Fibroblast of the conjunctiva (primary cell): ENCODE results near the gene SMOC1.

Source experiments
- DNase-seq: peaks from one replicate; pipeline ENCODE4 v3.0.0-alpha.2; 2010; ENCODE audit warnings: low read depth

Gene SMOC1

DNA sequence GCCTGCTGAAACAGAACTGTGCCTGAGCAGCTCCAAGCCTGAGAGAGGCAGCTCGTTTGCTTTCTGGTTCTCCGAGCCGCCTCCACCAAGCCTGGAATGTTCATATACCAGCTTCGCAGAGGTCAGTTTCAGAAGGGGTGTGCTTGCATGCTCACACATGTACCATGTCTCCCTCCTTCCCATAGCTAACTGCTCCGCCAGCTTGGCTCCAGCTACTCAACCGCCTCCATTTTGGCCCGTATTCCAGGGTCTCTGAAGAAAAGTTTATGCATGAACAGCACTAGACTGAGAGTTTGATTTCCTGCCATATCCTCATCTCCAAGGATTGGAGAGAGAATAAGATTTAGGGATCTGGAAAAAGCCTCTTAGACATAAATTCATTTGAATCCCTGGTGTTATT, 103.7 kb downstream of the SMOC1 start:
- DNase-seq, result no peak

DNA sequence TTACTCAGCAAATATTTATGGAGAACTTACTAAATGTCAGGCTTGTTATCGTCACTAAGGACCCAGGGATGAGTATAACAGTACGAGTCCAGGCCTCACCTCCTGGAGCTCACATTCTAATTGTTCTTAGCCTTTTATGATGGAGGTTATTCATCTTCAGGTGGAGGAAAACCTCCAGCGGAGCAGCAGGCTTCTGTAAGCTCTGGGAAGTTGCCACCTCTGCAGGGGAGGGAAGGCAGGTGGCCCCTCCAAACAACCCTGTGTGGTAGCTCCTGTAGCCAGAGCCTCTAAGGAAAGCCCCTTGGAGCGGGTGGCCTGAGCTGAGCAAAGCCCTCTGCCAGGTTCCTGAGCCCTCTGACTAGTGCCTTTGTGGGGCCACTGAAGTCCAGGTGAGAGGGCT, 104.1 kb downstream of the SMOC1 start:
- no peak for DNase-seq

DNA sequence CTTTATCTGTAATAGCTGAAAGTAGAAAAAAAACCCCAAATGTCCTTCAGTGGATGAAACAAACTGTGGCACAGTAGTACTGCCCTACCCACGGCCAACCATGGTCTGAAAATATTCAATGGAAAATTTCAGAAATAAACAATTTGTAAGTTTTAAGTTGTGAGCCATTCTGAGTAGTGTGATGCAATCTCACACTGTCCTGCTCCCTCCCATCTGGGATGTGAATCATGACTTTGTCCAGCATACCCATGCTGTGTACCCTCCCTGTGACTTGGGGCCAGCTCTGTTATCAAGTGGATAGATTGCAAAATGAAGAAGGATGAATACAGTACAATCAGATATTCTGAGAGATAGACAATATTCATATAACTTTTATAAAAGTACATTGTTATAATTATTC, 106.2 kb downstream of the SMOC1 start:
- DNase-seq, result peak; percentile 13

DNA sequence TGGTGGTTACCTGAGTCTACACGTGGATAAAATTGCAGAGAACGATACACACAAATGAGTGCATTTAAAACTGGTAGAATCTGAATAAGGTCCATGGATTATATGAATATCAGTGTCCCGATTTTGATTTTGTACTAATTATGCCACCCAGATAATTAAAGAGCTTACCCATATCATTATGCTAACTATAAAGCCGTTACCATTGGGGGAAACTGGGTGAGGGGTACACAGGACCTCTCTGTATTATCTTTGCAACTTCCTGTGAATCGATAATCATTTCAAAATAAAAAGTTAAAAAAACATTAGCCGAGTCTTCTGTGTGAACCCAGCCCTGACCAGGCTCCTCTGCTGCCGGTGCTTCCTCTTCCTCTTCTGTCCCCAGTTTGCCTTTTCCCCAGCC, 107.1 kb downstream of the SMOC1 start:
- no peak for DNase-seq

DNA sequence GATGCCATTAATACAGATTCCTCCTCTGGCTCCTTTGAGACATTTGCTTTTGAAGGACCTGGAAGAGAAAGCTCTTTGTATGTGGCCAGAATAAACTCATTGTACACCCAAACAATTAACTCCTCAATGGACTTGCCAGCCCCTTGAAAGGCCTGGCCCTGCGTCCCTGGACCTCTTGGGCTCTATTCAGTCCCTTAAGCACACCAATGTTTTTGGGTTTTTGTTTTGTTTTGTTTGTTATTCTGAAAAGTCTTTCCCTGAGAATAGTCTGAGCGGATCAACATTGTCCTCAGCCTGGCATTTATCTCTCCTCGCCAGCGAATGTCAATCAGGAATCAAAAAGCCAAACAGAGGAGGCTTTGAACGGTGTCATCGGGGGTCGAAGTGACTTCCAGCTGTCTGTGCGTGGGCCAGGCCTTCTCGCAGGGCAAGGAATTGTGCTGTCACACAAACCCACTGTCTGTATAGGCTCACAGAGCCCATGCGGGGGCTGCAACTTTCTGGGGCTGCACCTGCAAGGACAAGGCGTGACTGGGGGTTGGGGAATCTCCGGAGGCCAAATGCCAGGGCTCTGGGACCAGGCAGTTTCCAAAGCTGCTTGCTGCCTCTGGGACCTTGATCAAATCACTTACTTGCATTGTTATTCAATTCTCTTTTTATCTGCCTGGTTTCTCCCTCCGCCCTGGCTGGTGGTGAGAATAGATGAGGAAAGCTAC, 108.3 kb downstream of the SMOC1 start:
- DNase-seq, result no peak

DNA sequence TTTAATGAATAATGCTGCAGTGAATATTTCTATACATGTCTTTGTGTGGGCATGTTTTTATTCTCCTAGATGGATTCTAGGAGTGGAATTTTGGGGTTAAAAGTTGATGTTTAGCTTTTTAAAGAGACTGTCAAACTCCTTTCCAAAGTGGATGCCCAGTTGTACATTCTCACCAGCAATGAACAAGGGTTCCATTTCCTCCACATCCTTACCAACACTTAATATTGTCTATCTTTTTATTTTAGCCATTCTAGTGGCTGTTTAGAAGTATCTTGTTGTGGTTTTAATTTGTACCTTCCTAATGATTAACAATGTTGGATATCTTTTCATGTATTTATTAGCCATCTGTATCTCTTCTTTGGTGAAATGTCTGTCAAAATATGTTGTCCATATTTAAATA, 109.8 kb downstream of the SMOC1 start:
- no peak for DNase-seq

DNA sequence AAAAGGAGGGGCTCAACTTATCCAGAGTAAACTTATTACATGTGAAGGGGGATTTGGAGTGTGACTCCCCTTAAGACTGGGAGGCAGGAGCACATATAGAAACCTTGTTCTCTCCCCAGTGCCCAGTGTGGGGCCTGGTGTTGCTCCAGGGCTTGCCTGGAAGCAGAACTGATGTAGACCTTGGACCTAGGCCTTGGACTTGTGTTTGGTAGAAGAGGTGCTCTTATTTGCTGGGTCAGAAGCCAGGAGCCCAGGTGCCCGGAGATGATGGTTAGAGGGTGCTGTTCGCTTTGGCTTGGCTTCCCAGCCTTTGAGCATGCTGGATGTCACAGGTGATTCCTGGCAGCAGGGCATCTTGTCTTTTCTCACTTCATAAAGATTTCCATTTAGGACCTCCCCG, 110.4 kb downstream of the SMOC1 start:
- DNase-seq, result no peak

DNA sequence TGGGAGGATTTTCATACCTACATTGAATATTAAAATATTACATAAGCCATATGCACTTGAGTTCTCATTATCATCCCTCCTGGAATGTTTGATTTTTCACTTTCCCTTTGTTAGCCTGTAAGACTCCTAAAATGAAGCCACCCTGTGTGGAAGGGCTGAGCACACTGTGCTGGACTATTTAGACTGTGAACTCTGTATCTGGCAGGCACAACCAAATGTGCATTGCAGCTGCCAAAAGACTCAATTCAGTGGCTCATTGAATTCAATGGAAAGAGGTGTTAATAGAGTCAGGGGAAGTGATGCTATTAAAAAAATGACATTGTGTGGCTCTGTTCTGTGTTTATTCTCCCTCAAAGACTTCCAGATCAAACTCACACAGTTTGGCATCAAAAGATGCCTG, 111.1 kb downstream of the SMOC1 start:
- DNase-seq, result no peak

DNA sequence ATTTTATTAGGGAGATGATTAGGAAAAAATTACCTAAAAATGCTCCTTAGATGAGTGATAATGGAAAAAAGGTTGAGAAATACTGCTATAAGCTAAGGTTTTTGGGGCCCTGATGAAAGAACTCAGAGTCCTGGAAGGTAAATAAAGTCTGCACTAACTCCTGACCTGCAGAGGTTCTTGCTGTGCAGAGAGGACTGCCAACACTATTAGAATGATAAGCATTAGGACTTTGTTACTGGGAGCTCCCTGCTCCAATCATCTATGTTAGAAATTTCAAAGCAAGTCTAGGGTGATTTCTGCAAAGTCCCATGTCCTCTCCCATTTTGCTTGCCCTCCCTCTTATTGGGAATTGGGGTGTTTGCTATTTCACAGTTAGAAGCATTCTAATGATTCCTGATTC, 112.2 kb downstream of the SMOC1 start:
- no peak for DNase-seq

DNA sequence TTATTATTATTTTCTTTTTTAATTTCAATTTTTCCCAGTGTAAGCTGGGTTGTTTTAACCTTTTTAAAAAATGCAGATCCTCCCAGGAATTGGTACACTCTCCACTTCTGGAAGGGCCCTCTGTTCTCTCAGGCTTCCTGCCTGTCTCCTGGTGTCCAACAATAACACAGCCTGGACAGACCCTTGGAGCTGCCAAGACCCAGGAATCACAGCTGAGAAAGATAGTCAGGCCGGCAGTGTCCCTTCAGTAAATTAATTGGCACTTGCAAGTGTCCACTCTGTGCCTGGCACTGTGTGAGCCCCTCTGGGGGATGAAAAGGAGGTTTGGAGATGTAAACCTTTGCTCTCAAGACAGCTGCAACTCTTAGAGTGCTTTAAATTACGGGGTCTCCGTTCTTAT, 113.3 kb downstream of the SMOC1 start:
- no peak for DNase-seq

DNA sequence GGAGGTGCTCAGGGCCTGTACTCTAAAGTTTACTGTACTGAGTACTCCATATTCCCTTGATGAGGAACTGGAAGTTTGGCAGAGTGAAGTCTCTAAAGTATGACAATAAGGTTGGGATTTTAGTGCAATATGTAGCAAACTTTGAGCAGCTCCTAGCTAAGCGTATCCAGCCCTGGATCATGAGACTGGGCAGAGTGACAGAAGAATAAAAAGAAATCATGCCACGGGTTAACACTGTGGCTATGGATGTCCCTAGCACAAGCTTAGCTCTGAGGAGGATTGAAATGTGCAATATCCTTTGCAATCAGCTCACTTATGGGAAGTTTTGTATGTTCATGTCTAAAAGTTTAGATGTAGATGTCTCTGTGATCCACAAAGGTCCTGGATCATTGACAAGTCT, 114.1 kb downstream of the SMOC1 start:
- no peak for DNase-seq

DNA sequence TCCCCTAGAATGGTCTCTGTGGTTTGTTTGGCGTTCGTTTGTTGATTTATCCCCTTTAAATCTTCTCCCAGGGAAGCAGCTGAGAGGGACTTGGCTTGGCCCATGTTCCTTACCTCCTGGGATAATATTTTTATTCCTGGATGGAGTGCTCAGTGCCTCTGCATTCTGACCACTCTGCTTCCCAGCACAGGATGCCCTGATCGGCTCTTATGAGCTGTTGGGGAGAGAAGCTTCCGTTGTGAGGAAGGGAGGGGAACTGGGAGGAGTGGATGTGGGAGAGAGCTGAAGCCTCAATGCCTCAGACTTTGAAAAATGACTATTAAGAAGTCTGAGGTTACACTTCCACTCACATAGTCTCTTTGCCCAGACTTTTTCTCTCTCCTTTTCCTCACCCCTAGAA, 114.8 kb downstream of the SMOC1 start:
- no peak for DNase-seq

DNA sequence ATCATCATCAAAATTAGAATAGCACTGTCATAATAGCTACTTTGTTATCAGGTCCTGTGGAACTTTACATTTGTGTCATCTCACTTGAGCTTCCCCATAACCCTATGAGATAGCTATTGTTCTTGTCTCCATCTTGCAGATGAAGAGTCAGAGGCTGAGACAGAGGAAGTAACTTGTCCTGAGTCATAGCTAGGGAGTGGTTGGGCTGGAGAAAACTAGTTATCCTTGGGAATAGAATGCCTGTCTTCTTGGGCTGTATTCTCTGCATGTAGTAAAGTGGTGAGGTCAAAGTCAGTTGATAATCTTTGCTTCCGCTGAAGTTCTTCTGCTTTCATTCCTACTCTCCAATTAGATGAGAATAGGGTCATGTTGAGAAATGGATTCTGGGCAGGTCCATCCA, 117.0 kb downstream of the SMOC1 start:
- no peak for DNase-seq

DNA sequence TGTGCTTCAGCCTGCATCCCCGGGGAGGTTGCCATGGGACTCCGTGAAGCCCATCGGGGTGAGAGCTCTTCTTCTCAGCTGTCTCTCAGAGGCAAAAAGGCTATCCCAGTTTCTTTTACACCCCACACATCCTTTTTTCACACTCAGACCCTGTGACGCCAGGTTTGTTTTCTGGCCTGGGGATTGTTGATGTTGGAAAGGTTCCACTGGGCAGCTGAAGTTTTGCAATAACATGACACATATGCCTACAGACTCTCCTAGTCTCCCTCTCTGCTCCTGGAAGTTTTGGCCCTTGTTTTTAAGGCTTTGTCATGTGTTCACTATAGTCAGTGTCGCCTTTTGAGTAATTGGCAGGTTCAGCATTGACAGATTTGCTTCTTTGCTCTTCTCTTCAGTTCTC, 118.6 kb downstream of the SMOC1 start:
- DNase-seq, result peak; percentile 53

DNA sequence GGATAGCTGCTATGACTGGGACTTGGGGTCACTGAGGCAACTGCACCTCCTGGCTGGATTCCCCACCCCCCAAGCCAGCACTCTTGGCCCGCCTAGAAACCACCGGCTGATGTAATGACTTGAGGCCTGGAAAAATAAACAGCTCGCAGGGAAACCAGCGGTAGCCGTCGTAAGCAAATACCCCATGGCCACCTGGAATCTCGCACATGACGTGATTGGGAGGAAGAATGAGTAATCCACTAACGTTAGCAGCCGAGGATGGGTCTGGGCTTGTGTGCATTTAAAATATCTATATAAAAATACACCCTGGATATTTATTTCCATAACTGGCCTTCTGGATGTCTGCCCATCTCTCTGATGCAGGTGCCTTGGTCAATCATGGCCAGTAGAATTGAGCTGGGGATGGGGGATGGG, 120.1 kb downstream of the SMOC1 start:
- DNase-seq, result peak; percentile 45

DNA sequence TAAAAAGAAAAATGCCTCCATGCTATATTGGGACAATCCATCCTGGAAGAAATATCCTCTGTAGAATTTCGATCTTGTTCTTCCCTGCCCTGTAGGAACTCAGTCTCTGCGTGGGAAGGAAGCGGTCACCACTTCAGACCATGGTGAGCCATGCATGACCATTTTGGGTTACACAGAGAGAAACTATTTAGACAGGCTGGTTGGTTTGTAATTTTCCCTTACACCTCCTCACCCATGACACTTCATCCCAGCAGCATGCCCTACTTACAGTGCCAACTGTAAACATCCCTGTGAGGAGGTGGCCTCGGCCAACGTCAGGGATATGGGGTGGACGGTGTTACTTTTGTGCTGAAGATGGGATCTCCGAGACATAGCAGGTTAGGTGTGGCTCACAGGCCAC, 121.4 kb downstream of the SMOC1 start:
- no peak for DNase-seq

DNA sequence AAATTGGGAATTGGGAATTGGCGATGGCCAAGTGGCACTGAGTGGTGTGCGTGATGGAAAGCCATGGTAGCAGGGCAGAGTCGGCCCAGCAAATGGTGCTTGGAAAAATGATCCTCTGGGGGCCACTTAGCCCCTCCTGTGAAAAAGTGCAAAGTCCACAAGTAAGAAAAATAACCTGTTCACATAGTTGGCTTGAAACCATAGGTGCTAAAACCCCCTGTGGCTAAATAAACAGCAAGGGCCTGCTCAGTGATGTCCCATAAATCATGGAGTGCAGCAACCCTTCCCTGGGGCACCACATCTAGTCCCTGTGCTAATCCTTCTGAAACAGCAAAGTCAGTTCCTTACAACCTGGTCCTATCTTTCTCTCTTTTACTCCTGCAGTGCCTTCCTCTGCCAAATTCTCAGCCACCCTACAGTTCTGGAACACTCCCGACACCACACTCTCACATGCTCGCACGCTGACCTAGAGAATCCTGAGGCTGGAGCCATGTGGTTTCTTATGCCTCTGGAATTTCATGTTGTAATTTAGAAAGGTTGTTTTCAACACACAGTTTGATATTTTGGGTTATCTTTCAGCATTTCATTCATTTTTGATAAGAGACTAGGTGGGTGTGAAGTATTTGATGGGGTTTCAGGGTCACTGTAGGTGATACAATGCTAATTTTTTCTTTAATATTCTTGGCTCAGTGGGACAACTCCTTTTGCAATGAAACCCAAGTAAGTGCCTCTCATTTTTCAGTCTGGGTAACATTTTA, 123.6 kb downstream of the SMOC1 start:
- DNase-seq, result no peak

DNA sequence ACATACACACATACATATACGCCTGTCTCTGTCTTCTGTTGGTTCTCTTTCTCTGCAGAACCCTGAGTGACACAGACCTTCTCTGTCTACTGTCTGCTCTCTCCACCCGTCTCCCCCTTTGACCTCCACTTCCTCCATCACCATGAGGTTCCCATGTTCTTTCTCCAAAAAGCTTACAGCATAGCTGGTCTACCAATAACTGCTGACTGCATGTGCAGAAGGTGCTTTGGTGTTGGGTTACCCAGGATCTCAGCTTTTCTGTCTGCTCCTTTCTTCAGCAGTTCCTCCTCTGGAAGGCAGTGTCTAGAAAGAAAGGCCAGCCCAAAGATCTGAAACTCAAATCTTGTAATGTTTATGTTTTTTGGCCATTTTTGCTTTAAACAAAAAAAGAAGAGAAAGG, 125.6 kb downstream of the SMOC1 start:
- DNase-seq, result no peak

DNA sequence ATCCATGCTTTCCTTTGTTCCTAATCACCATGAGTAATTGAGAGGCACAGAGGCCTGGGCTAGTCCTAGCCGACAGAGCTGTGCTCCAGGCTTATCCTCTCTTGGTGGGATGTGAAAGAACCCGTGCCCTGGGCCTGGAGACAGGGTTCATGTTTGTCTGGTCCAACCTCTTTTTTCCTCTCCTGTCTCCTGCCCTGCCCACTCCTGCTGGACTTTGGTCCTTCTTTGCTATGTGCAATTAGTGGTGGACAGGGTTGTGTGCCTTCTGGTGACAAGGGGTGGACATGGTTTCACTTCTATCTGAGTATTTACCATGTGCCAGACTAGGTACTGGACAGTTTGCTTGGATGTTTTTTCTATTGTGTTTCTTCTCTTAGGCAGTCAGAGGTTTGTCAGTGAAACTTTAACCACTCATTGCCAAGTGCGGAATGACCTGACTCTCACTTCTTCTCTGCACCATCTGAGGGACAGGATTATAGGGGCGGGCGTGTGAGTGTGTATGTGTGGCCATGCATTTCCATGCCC, 126.1 kb downstream of the SMOC1 start:
- no peak for DNase-seq

DNA sequence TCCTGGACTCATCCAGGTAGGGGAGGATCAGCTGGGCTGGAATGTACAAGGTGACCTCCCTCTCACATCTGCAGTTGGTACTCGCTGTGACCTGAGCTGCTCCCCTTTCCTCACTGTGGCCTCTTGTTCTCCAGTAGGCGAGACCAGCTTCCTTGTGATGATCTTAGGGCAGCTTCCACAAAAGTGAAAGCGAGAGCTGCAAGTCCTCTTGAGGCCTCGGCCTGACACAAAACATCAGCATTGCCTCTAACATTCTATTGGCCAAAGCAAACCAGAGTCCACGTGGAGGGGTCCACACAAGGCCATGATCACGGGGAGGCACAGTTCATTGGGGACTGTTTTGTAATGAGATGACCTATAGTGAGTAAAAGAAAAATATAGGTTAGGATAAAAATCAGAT, 127.5 kb downstream of the SMOC1 start:
- no peak for DNase-seq

DNA sequence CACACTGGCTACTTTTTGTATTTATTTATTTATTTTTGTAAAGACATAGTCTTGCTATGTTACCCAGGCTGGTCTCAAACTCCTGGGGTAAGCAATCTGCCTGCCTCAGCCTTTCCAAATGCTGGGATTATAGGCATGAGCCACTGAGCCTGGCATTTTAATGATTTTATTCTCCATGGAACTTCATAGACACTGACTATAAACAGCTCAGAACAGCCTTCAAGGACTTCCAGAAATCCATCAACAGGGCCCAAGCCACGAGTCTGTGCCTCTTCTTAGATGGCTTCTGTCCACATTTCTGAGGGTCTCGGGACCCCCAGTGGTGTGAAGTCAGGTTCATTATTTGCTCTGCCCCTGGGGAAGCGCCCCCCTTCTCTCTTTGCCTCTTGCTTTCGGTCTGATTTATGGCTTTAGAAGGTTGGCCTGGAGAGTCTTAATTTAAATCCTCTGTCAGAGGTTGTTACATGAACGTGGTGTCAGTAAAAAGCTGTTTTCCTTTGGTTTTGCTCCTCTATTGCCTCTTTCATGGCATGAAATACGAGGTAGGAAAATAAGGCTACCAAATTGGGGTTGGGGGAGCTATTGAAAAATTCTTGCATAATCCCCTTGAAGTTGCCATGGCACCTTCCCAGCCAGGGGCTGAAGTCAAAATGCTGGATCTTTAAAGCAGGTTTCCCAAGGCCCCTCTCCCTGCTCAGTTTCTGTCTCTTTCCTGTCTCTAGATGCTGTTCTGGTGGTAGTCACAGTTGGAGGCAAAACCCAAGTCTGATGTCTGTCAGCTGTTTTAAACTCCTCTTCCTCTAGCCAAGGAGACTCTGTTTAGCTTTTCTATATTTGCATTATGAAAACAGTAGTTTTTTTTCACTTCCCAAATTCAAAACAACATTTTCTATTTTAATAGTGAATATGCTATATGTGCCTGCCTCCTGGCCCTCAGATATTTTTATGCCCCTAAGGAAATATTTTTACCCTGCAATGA, 129.4 kb downstream of the SMOC1 start:
- no peak for DNase-seq

DNA sequence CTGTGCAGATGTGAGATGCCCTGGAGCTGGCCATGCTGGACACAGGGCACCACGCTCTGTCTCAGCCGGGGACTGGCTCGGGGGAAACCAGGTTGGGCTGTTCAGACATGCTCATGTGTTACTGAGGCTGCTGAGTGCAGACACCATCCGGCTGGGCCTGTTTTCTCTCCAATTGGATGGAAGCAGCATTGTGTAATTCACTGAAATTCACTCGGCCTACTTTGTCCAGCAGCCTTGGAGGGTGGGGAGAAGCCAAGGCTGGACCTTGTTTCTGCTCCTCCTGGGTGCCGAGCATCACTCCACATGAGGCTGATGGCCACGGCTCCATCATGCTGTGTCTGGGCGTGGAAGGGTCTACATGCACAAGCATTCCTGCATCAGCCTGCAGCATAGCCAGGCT, 130.7 kb downstream of the SMOC1 start:
- no peak for DNase-seq
